GM23248 (cell line): ENCODE data around the gene ADAMTSL4.

ENCODE experiments used
- EZH2 ChIP-seq: fragments of 200-600 bp; sonication (generic); IDR thresholded peaks from 2 replicates; pipeline ENCODE4 v1.6.1; 2018; ENCODE audit warnings: antibody characterized with exemption, mild to moderate bottlenecking; ENCODE audit not compliant: insufficient read depth, poor library complexity, severe bottlenecking
- EZH2phosphoT487 ChIP-seq: fragments of 200-600 bp; sonication (generic); IDR thresholded peaks from 2 replicates; pipeline ENCODE4 v1.6.1; 2018; ENCODE audit warnings: antibody characterized with exemption, moderate library complexity, mild to moderate bottlenecking, low read depth; ENCODE audit not compliant: insufficient read depth

DNA sequence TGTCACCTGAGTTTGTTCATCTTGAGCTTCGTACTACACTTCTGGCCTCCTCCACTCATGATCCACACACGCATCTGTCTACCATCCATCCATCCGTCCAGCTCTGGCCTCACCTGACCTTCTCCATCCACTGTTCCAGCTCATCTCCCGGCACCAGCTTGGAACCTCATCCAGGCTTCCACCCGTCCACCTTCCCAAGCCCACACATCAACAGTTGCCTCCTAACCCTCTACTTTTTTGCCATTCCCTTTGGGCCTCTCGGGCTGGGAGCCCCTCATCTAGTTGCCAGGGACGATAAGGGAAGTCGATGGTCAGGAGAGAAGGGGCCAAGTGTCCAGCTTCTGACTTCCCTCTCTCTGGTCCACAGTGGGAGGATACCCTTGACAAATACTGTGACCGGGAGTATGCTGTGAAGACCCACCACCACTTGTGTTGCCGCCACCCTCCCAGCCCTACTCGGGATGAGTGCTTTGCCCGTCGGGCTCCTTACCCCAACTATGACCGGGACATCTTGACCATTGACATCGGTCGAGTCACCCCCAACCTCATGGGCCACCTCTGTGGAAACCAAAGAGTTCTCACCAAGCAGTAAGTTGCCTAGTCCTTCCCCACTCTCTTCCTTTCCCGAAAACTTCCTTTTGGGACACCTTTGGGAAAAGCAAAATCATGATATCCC, 37.1 kb upstream of the ADAMTSL4 start:
- TF ChIP-seq EZH2phosphoT487 (no peak), EZH2 (no peak)
